ENCODE data around the gene NOBOX.
"Not testable (repeated sequence)": the region's sequence is repeated elsewhere in the genome, so short reads cannot be mapped to it uniquely, and the experiment has no call there.

Gene NOBOX

GRCh38 chr7:144391823-144392255 is 11.7 kb downstream of the NOBOX start:
- peak; percentile 36 for DNase-seq (ENCODE audit: low spot score)

- no peak for DNase-seq (ENCODE audit: low spot score)
These were observed 12.5 kb downstream of the NOBOX start for GRCh38 chr7:144391014-144391413.

- no peak for DNase-seq (ENCODE audit: low spot score)
These were observed 13.0 kb downstream of the NOBOX start for GRCh38 chr7:144390481-144390880.

- no peak for DNase-seq (ENCODE audit: low spot score)
These were observed 14.5 kb downstream of the NOBOX start for GRCh38 chr7:144388950-144389349.

- DNase-seq (ENCODE audit: low spot score) = no peak
These were observed 16.8 kb downstream of the NOBOX start for GRCh38 chr7:144386741-144387140.

GRCh38 chr7:144384555-144385245 is 18.8 kb downstream of the NOBOX start:
- no peak for DNase-seq (ENCODE audit: low spot score)

- DNase-seq (ENCODE audit: low spot score) = no peak
These were observed 19.4 kb downstream of the NOBOX start for GRCh38 chr7:144384071-144384470.

- no peak for DNase-seq (ENCODE audit: low spot score)
These were observed 23.6 kb downstream of the NOBOX start for GRCh38 chr7:144379776-144380384.

GRCh38 chr7:144378651-144379050 is 24.8 kb downstream of the NOBOX start:
- no peak for DNase-seq (ENCODE audit: low spot score)

GRCh38 chr7:144369221-144369620 is 34.3 kb downstream of the NOBOX start:
- DNase-seq (ENCODE audit: low spot score) = not testable (repeated sequence)

GRCh38 chr7:144367250-144367649 is 36.2 kb downstream of the NOBOX start:
- not testable (repeated sequence) for DNase-seq (ENCODE audit: low spot score)

- DNase-seq (ENCODE audit: low spot score) = not testable (repeated sequence)
These were observed 38.0 kb downstream of the NOBOX start for GRCh38 chr7:144365523-144365922.

- DNase-seq (ENCODE audit: low spot score) = not testable (repeated sequence)
These were observed 41.4 kb downstream of the NOBOX start for GRCh38 chr7:144362061-144362460.

GRCh38 chr7:144356860-144357259 is 46.6 kb downstream of the NOBOX start:
- DNase-seq (ENCODE audit: low spot score) = not testable (repeated sequence)

GRCh38 chr7:144356185-144356584 is 47.3 kb downstream of the NOBOX start:
- DNase-seq (ENCODE audit: low spot score) = not testable (repeated sequence)

GRCh38 chr7:144355176-144355822 is 48.2 kb downstream of the NOBOX start, which contains the start of gene ARHGEF5:
Gene ARHGEF5, plus strand, starts transcription at chr7:144355402. Its CDS starts 7,268 bp downstream, at chr7:144362670.
- not testable (repeated sequence) for DNase-seq (ENCODE audit: low spot score)

- not testable (repeated sequence) for DNase-seq (ENCODE audit: low spot score)
These were observed 51.8 kb downstream of the NOBOX start for GRCh38 chr7:144351667-144352066.

GRCh38 chr7:144348625-144349024 is 54.9 kb downstream of the NOBOX start:
- not testable (repeated sequence) for DNase-seq (ENCODE audit: low spot score)
